HG03060 (cell line): ENCODE data around the gene MAP2.
"Not testable (repeated sequence)": the region's sequence is repeated elsewhere in the genome, so short reads cannot be mapped to it uniquely, and the experiment has no call there.

Experiments used
- ATAC-seq: cut with Tn5 transposase; IDR thresholded peaks from one replicate; pipeline ENCODE4 v1.9.1; 2021; ENCODE audit warnings: low read depth, moderate number of reproducible peaks; ENCODE audit not compliant: unreplicated experiment

Gene MAP2

DNA sequence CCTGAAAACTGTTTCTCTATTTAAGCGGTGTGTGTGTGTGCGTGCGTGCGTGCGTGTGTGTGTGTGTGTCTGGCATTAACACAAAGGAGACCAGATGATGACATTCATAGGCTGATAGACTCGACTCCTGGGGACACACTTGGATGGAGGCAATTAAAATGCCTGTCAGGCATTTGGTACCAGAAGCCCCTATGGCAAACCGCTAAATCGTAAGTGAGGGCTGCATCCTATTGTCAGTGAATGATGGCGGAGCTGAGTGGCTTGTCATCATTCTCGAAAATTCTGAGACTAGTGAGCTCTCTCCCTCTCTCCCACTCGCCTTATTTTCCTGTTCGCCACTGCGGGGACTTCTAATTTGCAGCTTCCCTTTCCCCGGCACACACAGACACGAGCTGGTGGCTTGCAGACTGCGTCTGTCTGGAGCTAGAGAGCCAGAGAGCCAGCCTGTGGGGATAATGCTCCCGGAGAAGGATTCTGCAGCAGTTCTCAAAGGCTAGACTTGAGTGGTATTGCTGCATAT lies 155.4 kb downstream of the MAP2 start:
- no peak for ATAC-seq

DNA sequence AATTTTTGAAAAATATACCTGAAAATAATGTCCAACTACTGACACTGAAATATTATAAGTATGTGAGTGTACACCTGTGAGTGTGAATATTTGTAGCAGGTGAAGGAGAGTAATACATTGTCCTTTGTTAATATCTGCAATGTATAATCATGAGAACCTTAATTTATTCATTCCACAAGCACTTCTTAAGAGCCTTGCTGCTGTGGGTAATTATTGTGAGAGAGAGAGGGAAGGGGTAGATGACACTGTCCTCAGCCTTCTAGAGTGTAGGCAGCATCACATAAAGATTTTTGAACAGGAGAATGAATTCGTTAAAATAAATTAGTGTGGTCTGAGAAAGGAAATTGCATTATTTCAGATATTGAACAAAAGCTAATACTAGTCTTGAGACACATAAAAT lies 157.2 kb downstream of the MAP2 start:
- ATAC-seq = no peak

GRCh38 chr2:209582281-209582680 lies 158.4 kb downstream of the MAP2 start:
- ATAC-seq = no peak

DNA sequence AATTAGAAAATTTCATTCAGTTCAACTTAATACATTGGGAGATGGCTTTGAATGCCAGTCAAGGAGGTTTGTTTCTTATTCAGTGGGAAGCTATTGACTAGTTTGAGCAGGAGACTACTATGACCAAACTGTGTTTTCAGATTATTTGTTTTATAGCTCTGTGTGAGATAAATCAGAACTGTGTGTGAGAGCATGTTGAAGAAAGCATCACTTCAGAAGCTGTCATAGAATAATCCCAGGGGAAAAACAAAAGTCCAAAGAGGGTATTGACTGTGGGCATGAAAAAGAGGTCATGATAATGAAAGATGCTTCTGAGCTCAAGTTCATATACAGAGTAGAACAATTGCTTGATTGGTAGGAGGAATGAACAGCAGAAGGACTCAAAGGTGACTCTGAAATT lies 160.6 kb downstream of the MAP2 start:
- no peak for ATAC-seq

GRCh38 chr2:209584915-209585314 lies 161.1 kb downstream of the MAP2 start:
- ATAC-seq = no peak

GRCh38 chr2:209591021-209591420 lies 167.2 kb downstream of the MAP2 start:
- no peak for ATAC-seq

GRCh38 chr2:209592106-209592505 lies 168.3 kb downstream of the MAP2 start:
- no peak for ATAC-seq

DNA sequence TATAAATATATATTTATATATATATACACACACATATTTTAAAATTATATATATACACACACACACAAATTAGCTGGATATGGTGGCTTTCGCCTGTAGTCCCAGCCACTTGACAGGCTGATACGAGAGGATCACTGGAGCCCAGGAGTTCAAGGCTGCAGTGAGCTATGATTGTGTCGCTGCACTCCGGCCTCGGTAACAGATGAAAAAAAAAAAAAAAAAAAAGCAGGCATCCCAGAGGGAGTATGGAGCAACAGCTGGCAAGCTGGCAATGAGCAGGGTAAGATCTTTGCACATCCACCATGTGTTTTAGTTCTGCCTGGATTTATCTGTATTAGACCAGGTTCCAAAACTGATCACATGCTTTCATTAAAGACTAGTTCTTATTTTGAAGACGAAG lies 170.1 kb downstream of the MAP2 start:
- no peak for ATAC-seq

DNA sequence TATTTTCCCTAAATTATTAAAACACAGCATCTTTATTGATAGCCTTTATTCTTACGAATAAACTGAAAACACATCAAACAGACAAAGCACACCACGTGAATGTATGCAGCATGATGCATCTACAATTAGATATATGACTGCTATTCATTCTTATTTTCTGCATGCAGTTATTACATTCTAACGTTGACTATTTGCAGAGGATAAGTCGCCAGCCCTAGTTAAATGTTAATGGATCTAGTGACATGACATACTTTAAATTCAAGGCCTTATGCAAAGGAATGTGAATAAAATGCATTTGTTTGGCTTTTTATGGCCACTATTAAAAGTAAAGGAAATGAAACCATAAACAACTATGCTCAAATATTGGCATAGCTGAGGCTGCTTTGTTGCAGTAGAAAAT lies 172.4 kb downstream of the MAP2 start:
- ATAC-seq = no peak

- not testable (repeated sequence) for ATAC-seq
Observed at GRCh38 chr2:209598227-209598626, 174.4 kb downstream of the MAP2 start.

- ATAC-seq = no peak
Observed at GRCh38 chr2:209600341-209601171, 176.7 kb downstream of the MAP2 start.

DNA sequence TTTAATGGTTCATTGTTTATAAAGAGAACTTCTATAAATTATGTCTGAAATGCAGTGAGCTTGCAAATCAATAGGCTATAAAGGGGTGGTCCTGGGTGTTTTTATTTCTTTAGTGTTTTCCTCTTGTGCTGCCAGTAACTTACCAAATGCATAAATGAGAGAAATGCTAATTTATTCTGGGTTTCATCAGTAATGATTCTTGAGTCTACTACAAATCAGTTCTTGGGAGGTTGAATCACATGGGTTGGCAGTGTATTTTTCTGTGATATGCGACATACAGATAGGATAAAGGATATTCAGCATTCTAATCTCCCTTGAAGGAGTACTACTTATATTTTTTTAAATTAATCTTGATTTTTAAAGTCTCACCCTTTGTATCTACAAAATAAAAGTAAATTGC lies 177.7 kb downstream of the MAP2 start:
- no peak for ATAC-seq

GRCh38 chr2:209602259-209602658 lies 178.4 kb downstream of the MAP2 start:
- ATAC-seq = no peak

GRCh38 chr2:209609531-209609930 lies 185.7 kb downstream of the MAP2 start:
- no peak for ATAC-seq

DNA sequence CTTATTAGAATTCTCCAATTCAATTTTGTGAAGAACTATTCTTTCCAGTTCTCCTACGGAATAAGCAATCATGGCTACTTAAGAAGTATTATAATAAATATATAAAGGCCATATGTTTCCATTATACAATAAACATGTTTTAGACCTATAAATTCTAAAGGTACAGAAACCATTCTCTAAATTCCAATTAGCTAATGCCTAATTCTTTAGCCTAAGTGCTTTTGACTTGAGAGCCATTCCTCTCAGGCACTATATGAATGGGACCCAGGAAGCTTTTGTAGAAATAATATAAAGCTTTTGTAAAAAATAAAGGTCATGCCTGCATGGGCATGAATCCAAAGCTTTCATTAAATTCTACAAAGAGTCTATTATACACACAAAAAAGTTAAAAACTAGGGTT lies 186.8 kb downstream of the MAP2 start:
- no peak for ATAC-seq

DNA sequence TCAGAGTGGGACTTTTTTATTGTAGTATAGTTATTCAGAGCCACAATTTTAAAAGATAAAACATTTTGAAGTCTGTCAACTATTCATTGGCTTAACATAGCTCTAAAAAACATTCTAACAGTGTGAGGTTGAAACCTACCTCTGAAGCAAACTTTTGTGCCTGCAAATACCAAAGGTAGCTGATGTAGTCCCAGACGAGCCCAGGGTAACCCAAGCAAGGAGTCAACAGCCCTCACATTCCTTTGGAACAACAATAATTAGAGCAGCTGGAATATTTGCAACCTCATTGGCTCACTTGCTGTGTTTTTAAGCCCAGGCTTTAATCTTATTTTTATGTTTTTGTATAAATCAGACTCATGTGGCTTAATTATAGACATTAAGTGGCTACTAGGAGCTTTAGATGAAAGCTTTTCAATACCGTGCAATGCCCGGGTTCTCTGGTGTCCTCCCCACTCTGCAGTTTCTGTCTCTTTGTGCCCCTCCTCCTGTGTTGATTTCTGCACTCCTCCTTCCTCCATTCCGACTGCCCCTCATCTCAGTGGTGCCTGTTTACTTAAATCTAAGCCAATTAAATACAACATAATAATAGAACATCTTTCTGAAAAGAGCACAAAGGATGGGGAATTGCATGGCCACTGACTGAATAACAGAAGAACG lies 189.9 kb downstream of the MAP2 start:
- no peak for ATAC-seq

DNA sequence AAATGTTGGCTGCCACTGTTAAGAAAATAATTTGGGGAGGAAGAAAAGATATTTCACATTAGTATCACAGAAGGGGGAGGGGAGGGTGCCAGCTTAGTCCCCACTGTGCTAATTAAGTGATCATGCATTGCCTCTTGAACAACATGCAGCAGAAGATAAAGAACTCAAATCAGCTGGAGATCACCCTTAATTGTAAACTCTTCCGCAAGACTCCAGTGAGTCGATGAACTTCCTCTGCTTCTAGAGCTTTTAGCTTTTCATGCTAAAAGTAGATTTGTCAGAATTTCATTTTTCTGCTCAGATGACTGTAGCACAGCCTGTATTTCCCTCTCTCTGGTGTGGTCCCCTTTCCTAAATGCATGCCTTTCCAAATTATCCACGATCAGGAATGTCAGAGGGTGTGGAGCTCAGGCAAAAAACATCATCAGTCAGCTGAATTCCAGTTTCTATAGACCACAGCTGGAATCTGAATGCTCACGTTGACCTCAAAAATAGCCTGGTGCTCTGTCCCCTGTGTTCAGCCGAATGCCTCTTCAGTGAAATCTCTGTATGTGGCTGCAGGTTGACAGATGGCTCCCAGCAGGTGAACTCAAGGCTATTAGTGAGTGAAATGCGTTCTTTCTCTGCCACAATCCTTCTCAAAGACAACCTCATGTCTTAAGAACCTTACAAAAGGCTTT lies 191.0 kb downstream of the MAP2 start:
- no peak for ATAC-seq

GRCh38 chr2:209619782-209620181 lies 195.9 kb downstream of the MAP2 start:
- no peak for ATAC-seq

GRCh38 chr2:209624192-209624938 lies 200.5 kb downstream of the MAP2 start:
- ATAC-seq = no peak

- no peak for ATAC-seq
Observed at GRCh38 chr2:209629597-209629996, 205.8 kb downstream of the MAP2 start.

- no peak for ATAC-seq
Observed at GRCh38 chr2:209633911-209634310, 210.1 kb downstream of the MAP2 start.
